Hepatocyte (in vitro differentiated cells): ENCODE results near the gene CKMT1B.
"Not testable (repeated sequence)": the region's sequence is repeated elsewhere in the genome, so short reads cannot be mapped to it uniquely, and the experiment has no call there.

Experiments used
- CTCF ChIP-seq: fragments of 200-600 bp; sonication (generic); IDR thresholded peaks from 2 replicates; pipeline ENCODE4 v1.5.1; 2016; ENCODE audit warnings: antibody characterized with exemption, mild to moderate bottlenecking; ENCODE audit not compliant: poor library complexity
- EZH2 ChIP-seq: fragments of 200-600 bp; sonication (generic); IDR thresholded peaks from 2 replicates; pipeline ENCODE4 v1.6.1; 2016; ENCODE audit warnings: antibody characterized with exemption, mild to moderate bottlenecking, borderline replicate concordance
- EZH2phosphoT487 ChIP-seq: fragments of 200-600 bp; sonication (generic); IDR thresholded peaks from one replicate; pipeline ENCODE4 v1.6.1; 2018; ENCODE audit warnings: antibody characterized with exemption, mild to moderate bottlenecking, low read depth, moderate library complexity; ENCODE audit not compliant: unreplicated experiment, severe bottlenecking

- TF ChIP-seq CTCF, EZH2, EZH2phosphoT487: not testable (repeated sequence)
Measured at GRCh38 chr15:43617750-43618149, 23.9 kb downstream of the CKMT1B start.
